Cardiac fibroblast (primary cell): ENCODE data around the gene RPGR.
A peak's percentile ranks its signal among the peaks of the same experiment; 100 is the strongest.

ENCODE experiments used
- DNase-seq, 2 donors: peaks; one replicate each; pipeline versions ENCODE4 v3.0.0 to v3.0.0-alpha.2; 2010; ENCODE audit warnings: low read depth in 2 of 2
- H3K4me3 ChIP-seq, 2 donors: replicated peaks in 1 of 2; 1 replicate in 1 of 2; 2 replicates in 1 of 2; pipeline ENCODE4 v1.5.1; 2011; ENCODE audit warnings: low read depth in 2 of 2, low read length in 2 of 2, mild to moderate bottlenecking in 2 of 2, moderate library complexity in 1 of 2
- TF ChIP-seq, protein P1 (sequence below): IDR thresholded peaks from one replicate; pipeline ENCODE4 v1.5.1; 2011; ENCODE audit warnings: low read depth, mild to moderate bottlenecking, low read length, inconsistent platforms

The RPGR gene

DNA sequence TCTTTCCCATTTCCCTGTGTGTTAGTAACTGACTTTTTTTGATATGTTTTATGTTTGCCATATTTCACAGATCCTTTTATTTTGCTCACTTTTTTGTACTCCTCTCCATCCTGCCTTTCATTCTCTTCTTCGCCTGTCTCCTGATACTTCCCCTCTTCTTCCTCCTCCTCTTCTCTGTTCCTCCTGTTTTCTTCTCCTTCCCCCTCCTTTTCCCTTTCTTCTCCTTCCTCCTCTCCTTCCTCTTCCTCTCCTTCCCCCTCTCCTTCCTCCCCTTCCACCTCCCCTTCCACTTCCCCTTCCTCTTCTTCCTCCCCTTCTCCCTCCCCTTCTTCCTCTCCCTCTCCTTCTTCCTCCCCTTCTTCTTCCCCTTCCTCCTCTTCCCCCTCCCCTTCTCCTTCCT, 41.7 kb downstream of the RPGR start:
- H3K4me3 ChIP-seq = no peak overlapping the region
- DNase-seq = no peak
- TF ChIP-seq, protein P1, sequence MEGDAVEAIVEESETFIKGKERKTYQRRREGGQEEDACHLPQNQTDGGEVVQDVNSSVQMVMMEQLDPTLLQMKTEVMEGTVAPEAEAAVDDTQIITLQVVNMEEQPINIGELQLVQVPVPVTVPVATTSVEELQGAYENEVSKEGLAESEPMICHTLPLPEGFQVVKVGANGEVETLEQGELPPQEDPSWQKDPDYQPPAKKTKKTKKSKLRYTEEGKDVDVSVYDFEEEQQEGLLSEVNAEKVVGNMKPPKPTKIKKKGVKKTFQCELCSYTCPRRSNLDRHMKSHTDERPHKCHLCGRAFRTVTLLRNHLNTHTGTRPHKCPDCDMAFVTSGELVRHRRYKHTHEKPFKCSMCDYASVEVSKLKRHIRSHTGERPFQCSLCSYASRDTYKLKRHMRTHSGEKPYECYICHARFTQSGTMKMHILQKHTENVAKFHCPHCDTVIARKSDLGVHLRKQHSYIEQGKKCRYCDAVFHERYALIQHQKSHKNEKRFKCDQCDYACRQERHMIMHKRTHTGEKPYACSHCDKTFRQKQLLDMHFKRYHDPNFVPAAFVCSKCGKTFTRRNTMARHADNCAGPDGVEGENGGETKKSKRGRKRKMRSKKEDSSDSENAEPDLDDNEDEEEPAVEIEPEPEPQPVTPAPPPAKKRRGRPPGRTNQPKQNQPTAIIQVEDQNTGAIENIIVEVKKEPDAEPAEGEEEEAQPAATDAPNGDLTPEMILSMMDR = no peak

DNA sequence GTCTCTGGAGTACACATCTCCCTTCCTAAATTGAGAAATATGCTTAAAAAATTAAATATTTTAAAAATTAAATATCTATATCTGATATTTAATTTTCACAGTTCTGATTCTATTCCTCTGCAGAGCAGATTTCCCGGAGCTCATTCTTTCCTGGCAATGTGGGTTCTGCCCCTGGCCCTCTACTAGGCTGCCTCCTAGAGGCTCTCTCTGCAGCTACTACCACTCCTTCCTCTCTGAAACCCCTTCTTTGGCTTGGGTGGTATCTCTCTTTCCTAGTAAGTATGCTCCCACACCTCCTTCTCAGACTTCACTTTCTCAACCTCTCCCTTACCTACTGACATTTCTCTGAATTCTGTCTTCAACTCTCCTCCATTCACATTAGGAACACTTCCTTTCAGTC, 45.3 kb downstream of the RPGR start:
- no peak overlapping the region for H3K4me3 ChIP-seq
- TF ChIP-seq, protein P1 = peak; percentile 56
- peak; percentile 38 to 59 for DNase-seq

- no peak overlapping the region for H3K4me3 ChIP-seq
- no peak for DNase-seq
- TF ChIP-seq, protein P1 = no peak
Measured at GRCh38 chrX:38279188-38279587, 48.1 kb downstream of the RPGR start.

DNA sequence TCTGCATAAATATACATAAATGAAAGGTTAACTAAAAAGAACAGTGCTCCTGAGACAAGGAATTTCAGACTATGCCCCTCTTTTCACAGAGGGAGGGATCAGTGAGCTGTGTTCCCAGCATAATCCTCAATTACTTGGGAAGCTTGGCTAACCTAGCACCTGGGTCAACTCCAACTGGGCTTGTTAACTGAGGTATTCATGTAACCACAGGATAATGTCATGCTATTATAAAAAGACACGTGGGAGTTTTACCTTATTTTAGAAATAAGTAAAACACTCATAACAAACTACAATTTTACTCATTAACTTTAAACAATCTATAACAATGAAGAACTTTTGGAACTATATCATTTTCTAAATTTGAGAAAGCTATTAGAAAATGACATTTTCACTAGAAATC, 48.6 kb downstream of the RPGR start:
- H3K4me3 ChIP-seq = no peak overlapping the region
- DNase-seq = no peak
- TF ChIP-seq, protein P1 = no peak

- no peak for DNase-seq
- TF ChIP-seq, protein P1 = no peak
- H3K4me3 ChIP-seq = no peak overlapping the region
Measured at GRCh38 chrX:38277802-38278201, 49.5 kb downstream of the RPGR start.

DNA sequence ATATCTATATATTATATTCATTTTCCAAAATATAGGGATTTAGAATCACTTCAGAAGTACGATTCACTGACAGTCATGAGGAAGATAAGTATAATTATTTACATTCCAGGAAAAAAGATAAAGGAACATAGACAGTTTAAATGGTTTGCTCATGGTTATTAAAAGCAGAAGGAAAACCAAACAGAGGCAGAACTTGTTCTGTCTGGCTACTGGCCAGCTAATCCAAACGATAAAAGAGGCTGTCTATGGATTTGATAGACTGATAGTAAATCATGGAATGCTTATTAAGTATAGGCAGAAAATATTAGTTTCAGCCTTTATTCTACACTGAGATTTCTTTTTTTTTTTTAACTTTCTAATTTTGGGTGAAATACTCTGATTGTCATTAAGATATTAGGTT, 50.2 kb downstream of the RPGR start:
- no peak overlapping the region for H3K4me3 ChIP-seq
- no peak for DNase-seq
- TF ChIP-seq, protein P1 = no peak

DNA sequence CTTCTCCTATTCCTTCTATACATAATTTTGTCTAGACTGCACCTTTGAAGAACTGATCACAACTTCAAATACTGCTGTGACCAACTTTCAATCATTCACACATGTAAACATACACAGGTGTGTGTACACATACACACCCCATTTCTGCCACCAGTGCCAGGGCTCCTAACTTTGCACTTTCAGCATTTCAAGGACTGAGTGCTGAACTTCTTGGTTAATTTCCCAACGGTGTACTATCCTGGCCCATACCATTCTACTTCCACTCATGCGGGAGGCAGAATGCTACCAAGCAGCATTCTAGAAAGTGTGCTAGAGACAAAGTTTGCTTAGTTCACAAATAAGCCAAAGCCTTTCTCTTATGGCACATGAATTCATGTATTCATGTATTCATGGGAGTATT, 51.2 kb downstream of the RPGR start:
- TF ChIP-seq, protein P1 = no peak
- no peak for DNase-seq
- no peak overlapping the region for H3K4me3 ChIP-seq
